SK-N-SH treated with all-trans-retinoic acid at 6 μM for 48 hours (cell line): ENCODE measurements around the gene AUTS2.

ENCODE experiments used
- CREB5 ChIP-seq: fragments of 250-450 bp; sonication (Bioruptor Pico); IDR thresholded peaks from 2 replicates; pipeline ENCODE4 v1.5.1; 2020; ENCODE audit warnings: low read depth, mild to moderate bottlenecking, moderate library complexity
- ISL1 ChIP-seq: fragments of 250-450 bp; sonication (Bioruptor Pico); IDR thresholded peaks from 2 replicates; pipeline ENCODE4 v2.1.2; 2022; ENCODE audit warnings: mild to moderate bottlenecking, moderate library complexity
- OSR1 ChIP-seq: fragments of 250-450 bp; sonication (Bioruptor Pico); IDR thresholded peaks from 2 replicates; pipeline ENCODE4 v1.8.0; 2022; ENCODE audit warnings: moderate library complexity, mild to moderate bottlenecking, inconsistent platforms
- TOX ChIP-seq: fragments of 250-450 bp; sonication (Bioruptor Pico); IDR thresholded peaks from 2 replicates; pipeline ENCODE4 v1.8.0; 2021; ENCODE audit warnings: mild to moderate bottlenecking, moderate library complexity, borderline replicate concordance
- ZNF70 ChIP-seq: fragments of 450-650 bp; formaldehyde crosslinking; IDR thresholded peaks from 2 replicates; pipeline ENCODE4 v1.5.0; 2020; ENCODE audit warnings: mild to moderate bottlenecking, moderate library complexity

GRCh38 chr7:70545214-70545613 is 946.9 kb downstream of the AUTS2 start:
- TF ChIP-seq TOX, result no peak
- TF ChIP-seq OSR1 (CRISPR knock-in tag), result no peak
- no peak for TF ChIP-seq ISL1 (CRISPR knock-in tag)
- TF ChIP-seq CREB5 (CRISPR knock-in tag), result no peak
- no peak for TF ChIP-seq ZNF70 (CRISPR knock-in tag)
